Neural progenitor cell (in vitro differentiated cells): ENCODE data around the gene CTDP1. TPM values are rescaled to one million over a fixed set of nuclear protein-coding genes. Genes with fewer than 3 reads are reported as not detected.
A peak's percentile ranks its signal among the peaks of the same experiment; 100 is the strongest.
"Not testable (repeated sequence)": the region's sequence is repeated elsewhere in the genome, so short reads cannot be mapped to it uniquely, and the experiment has no call there.

Experiments used
- DNase-seq: peaks from one replicate; pipeline ENCODE4 v3.0.0-alpha.2; 2016; ENCODE audit warnings: low spot score
- H2AFZ ChIP-seq: fragments of 200-600 bp; sonication (generic); replicated peaks from 2 replicates; pipeline ENCODE4 v1.6.1; 2016; ENCODE audit warnings: antibody characterized with exemption
- H3F3A ChIP-seq: fragments of 200-600 bp; sonication (generic); 2 replicates; pipeline ENCODE4 v1.6.1; 2016; ENCODE audit warnings: antibody characterized with exemption, low read depth
- H3K27ac ChIP-seq: fragments of 200-600 bp; sonication (generic); 2 replicates; pipeline ENCODE4 v1.5.1; 2016; ENCODE audit warnings: mild to moderate bottlenecking
- H3K27me3 ChIP-seq: fragments of 200-600 bp; sonication (generic); 2 replicates; pipeline ENCODE4 v1.6.1; 2016; ENCODE audit warnings: mild to moderate bottlenecking, moderate library complexity
- H3K36me3 ChIP-seq: fragments of 200-600 bp; sonication (generic); 2 replicates; pipeline ENCODE4 v1.5.1; 2016
- H3K4me1 ChIP-seq: fragments of 200-600 bp; sonication (generic); 2 replicates; pipeline ENCODE4 v1.6.1; 2016; ENCODE audit warnings: mixed run types
- H3K4me2 ChIP-seq: fragments of 200-600 bp; sonication (generic); 2 replicates; pipeline ENCODE4 v1.6.1; 2016
- H3K4me3 ChIP-seq: fragments of 200-600 bp; sonication (generic); 2 replicates; pipeline ENCODE4 v1.5.1; 2016
- H3K79me2 ChIP-seq: fragments of 200-600 bp; sonication (generic); 2 replicates; pipeline ENCODE4 v1.6.1; 2016; ENCODE audit warnings: low read depth
- H3K9ac ChIP-seq: fragments of 200-600 bp; sonication (generic); 2 replicates; pipeline ENCODE4 v1.6.1; 2016
- H3K9me3 ChIP-seq: fragments of 200-600 bp; sonication (generic); 2 replicates; pipeline ENCODE4 v1.5.1; 2016; ENCODE audit warnings: low read depth
- H4K20me1 ChIP-seq: fragments of 200-600 bp; sonication (generic); 2 replicates; pipeline ENCODE4 v1.6.1; 2016; ENCODE audit warnings: low read depth
- H3K27ac Mint-ChIP-seq: 3 replicates; pipeline ENCODE4 v1.8.0; 2021; ENCODE audit warnings: mixed read lengths
- H3K27me3 Mint-ChIP-seq: 2 replicates; pipeline ENCODE4 v1.8.0; 2022; ENCODE audit warnings: low read depth, mild to moderate bottlenecking, inconsistent platforms, moderate library complexity, mixed read lengths; ENCODE audit not compliant: insufficient read depth
- H3K36me3 Mint-ChIP-seq: 3 replicates; pipeline ENCODE4 v1.8.0; 2021; ENCODE audit warnings: mixed read lengths
- H3K4me1 Mint-ChIP-seq: 3 replicates; pipeline ENCODE4 v1.8.0; 2021; ENCODE audit warnings: mixed read lengths
- H3K4me3 Mint-ChIP-seq: 3 replicates; pipeline ENCODE4 v1.8.0; 2021; ENCODE audit warnings: mild to moderate bottlenecking, moderate library complexity, mixed read lengths
- H3K9me3 Mint-ChIP-seq: 3 replicates; pipeline ENCODE4 v1.8.0; 2020; ENCODE audit warnings: mixed read lengths
- EZH2 ChIP-seq: fragments of 200-600 bp; sonication (generic); IDR thresholded peaks from 2 replicates; pipeline ENCODE4 v1.6.1; 2017; ENCODE audit warnings: antibody characterized with exemption, mild to moderate bottlenecking, moderate library complexity
- EZH2phosphoT487 ChIP-seq: fragments of 200-600 bp; sonication (generic); IDR thresholded peaks from 2 replicates; pipeline ENCODE4 v1.6.1; 2017; ENCODE audit warnings: antibody characterized with exemption
- total RNA-seq: library from RNA; depleted of rRNA; stranded (reverse); fragments of >200 nt; gene quantifications from 2 replicates; pipeline ENCODE4 v1.2.3, GENCODE V29; 2015; ENCODE audit warnings: low replicate concordance
- TF ChIP-seq, protein P1 (sequence below): fragments of 200-600 bp; sonication (generic); IDR thresholded peaks from 2 replicates; pipeline ENCODE4 v1.5.1; 2017; ENCODE audit warnings: antibody characterized with exemption, mild to moderate bottlenecking

Gene CTDP1
- total RNA-seq, 1 donor from 2014 or later = 11.8 TPM

DNA sequence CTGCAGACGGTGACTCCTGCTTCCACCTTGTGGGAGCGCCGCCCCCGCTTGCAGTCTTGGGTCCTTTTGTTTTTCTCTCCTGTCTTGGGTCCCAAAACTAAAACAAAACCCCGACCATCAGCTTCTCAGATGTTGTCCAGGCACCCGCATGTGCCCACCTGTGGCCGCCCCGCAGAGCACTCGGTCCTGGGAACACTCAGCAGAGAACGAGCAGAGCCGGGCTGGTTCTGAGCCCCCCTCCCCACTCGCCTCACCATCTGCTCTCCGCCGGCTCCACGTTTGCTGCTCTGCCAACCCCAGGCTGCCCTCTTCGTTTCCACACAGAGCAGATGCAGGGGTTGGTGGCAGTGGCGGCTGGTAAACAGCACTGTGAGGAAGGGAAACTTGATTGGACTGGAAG, 38.5 kb downstream of the CTDP1 start:
- Histone ChIP-seq H3F3A (no peaks in the 10 kb centered on the region), H3K9ac (no peak overlapping the region), H3K36me3 (no peaks in the 10 kb centered on the region), H3K4me3 (no peak overlapping the region), H3K27me3 (no peaks in the 10 kb centered on the region), H3K9me3 (no peaks in the 10 kb centered on the region), H3K4me2 (no peak overlapping the region), H2AFZ (no peak overlapping the region), H4K20me1 (no peaks in the 10 kb centered on the region), H3K27ac (no peak overlapping the region), H3K79me2 (no peaks in the 10 kb centered on the region), H3K4me1 (no peaks in the 10 kb centered on the region)
- H3K36me3 Mint-ChIP-seq = peaks cover 20% of the 10 kb centered on the region
- no peak for DNase-seq
- peaks cover 4% of the 10 kb centered on the region for H3K27me3 Mint-ChIP-seq
- no peak overlapping the region for H3K27ac Mint-ChIP-seq
- TF ChIP-seq, protein P1, sequence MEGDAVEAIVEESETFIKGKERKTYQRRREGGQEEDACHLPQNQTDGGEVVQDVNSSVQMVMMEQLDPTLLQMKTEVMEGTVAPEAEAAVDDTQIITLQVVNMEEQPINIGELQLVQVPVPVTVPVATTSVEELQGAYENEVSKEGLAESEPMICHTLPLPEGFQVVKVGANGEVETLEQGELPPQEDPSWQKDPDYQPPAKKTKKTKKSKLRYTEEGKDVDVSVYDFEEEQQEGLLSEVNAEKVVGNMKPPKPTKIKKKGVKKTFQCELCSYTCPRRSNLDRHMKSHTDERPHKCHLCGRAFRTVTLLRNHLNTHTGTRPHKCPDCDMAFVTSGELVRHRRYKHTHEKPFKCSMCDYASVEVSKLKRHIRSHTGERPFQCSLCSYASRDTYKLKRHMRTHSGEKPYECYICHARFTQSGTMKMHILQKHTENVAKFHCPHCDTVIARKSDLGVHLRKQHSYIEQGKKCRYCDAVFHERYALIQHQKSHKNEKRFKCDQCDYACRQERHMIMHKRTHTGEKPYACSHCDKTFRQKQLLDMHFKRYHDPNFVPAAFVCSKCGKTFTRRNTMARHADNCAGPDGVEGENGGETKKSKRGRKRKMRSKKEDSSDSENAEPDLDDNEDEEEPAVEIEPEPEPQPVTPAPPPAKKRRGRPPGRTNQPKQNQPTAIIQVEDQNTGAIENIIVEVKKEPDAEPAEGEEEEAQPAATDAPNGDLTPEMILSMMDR = no peak
- TF ChIP-seq EZH2phosphoT487 (no peak), EZH2 (no peak)
- H3K4me1 Mint-ChIP-seq = no peaks in the 10 kb centered on the region
- no peak overlapping the region for H3K4me3 Mint-ChIP-seq
- H3K9me3 Mint-ChIP-seq = no peaks in the 10 kb centered on the region

DNA sequence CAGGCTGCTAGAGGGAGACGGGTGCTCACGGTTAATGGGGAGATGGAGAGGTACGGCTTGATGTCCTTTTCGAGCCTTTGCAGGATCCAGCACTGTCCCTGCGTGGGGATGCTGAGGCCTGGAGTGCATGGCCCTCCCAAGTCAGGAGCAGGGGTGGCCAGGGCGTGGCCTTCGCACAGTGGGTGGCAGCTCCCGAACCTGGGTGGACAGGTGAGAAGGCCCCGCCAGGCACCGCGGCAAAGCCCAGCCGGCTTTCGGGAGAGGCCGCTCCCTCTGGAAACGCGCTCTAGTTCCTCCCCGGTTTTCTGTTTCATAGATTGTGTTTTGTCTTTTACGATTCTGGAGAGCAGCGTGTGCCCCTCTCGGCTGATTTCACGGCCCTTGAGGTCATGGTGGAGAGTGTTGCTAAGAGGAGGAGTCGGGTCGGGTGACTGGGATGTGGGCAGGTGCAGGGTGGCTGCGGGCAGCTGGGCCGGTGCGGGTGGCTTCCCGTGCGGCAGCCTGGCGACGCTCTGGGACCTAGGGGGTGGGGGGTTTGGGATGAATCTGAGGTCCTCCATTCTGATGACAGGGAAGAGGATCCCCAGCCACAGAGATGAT, 39.4 kb downstream of the CTDP1 start:
- no peaks in the 10 kb centered on the region for H3K79me2 ChIP-seq
- H3K4me1 ChIP-seq = no peaks in the 10 kb centered on the region
- DNase-seq = no peak
- H3F3A ChIP-seq = no peaks in the 10 kb centered on the region
- no peak overlapping the region for H3K4me3 ChIP-seq
- Mint-ChIP-seq H3K4me1 (no peaks in the 10 kb centered on the region), H3K9me3 (no peaks in the 10 kb centered on the region), H3K27ac (peak overlapping the region; percentile 81), H3K36me3 (peaks cover 27% of the 10 kb centered on the region), H3K27me3 (peaks cover 5% of the 10 kb centered on the region), H3K4me3 (peak overlapping the region; percentile 69)
- H4K20me1 ChIP-seq = no peaks in the 10 kb centered on the region
- no peak overlapping the region for H3K4me2 ChIP-seq
- H3K27ac ChIP-seq = no peak overlapping the region
- H3K9me3 ChIP-seq = no peaks in the 10 kb centered on the region
- H3K36me3 ChIP-seq = no peaks in the 10 kb centered on the region
- no peak overlapping the region for H2AFZ ChIP-seq
- H3K9ac ChIP-seq = no peak overlapping the region
- TF ChIP-seq EZH2phosphoT487 (no peak), EZH2 (no peak)
- TF ChIP-seq, protein P1 = no peak
- H3K27me3 ChIP-seq = no peaks in the 10 kb centered on the region

DNA sequence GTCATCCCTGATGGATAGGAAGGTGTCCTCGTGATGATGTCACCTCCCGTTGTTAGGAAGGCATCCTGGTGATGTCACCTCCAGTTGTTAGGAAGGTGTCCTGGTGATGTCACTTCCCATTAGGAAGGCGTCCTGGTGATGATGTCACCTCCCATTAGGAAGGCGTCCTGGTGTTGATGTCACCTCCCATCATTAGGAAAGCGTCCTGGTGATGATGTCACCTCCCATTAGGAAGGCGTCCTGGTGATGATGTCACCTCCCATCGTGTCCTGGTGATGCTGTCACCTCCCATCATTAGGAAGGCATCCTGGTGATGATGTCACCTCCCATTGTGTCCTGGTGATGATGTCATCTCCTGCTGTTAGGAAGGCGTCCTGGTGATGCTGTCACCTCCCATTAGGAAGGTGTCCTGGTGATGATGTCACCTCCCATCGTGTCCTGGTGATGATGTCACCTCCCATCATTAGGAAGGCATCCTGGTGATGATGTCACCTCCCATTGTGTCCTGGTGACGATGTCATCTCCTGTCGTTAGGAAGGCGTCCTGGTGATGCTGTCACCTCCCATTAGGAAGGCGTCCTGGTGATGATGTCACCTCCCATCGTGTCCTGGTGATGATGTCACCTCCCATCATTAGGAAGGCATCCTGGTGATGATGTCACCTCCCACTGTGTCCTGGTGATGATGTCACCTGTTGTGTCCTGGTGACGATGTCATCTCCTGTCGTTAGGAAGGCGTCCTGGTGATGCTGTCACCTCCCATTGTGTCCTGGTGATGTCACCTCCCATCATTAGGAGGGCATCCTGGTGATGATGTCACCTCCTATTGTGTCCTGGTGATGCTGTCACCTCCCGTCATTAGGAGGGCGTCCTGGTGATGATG, 40.1 kb downstream of the CTDP1 start:
- H3K27me3 Mint-ChIP-seq, H2AFZ ChIP-seq, H3K36me3 ChIP-seq, H3K27ac Mint-ChIP-seq, H3K27ac ChIP-seq, H3K4me3 ChIP-seq, DNase-seq, H3K9me3 ChIP-seq, H3K27me3 ChIP-seq, H3K4me1 Mint-ChIP-seq, H3K4me1 ChIP-seq, H3K4me2 ChIP-seq, H4K20me1 ChIP-seq, H3K9me3 Mint-ChIP-seq, H3K9ac ChIP-seq, H3F3A ChIP-seq, H3K79me2 ChIP-seq: not testable (repeated sequence)
- Mint-ChIP-seq H3K36me3 (peaks cover 33% of the 10 kb centered on the region), H3K4me3 (peak overlapping the region; percentile 69)

DNA sequence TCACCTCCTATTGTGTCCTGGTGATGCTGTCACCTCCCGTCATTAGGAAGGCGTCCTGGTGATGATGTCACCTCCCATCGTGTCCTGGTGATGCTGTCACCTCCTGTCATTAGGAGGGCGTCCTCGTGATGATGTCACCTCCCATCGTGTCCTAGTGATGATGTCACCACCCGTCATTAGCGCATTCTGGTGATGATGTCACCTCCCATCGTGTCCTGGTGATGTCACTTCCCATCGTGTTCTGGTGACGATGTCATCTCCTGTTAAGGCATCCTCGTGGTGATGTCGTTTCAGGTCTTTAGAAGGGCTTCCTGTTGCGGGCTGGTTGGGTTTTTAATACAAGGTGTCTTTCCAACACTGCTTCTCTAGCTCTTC, 40.7 kb downstream of the CTDP1 start:
- Mint-ChIP-seq H3K9me3 (no peaks in the 10 kb centered on the region), H3K27me3 (peaks cover 5% of the 10 kb centered on the region), H3K4me1 (no peaks in the 10 kb centered on the region), H3K4me3 (no peak overlapping the region), H3K36me3 (peaks cover 38% of the 10 kb centered on the region), H3K27ac (no peak overlapping the region)
- no peaks in the 10 kb centered on the region for H3K79me2 ChIP-seq
- no peaks in the 10 kb centered on the region for H3K36me3 ChIP-seq
- no peaks in the 10 kb centered on the region for H3K4me1 ChIP-seq
- TF ChIP-seq, protein P1 = no peak
- no peak for TF ChIP-seq EZH2
- no peak for TF ChIP-seq EZH2phosphoT487
- no peaks in the 10 kb centered on the region for H3F3A ChIP-seq
- no peak overlapping the region for H3K4me2 ChIP-seq
- no peak overlapping the region for H3K27ac ChIP-seq
- H2AFZ ChIP-seq = no peak overlapping the region
- no peak overlapping the region for H3K4me3 ChIP-seq
- no peaks in the 10 kb centered on the region for H4K20me1 ChIP-seq
- no peaks in the 10 kb centered on the region for H3K9me3 ChIP-seq
- no peak for DNase-seq
- H3K9ac ChIP-seq = no peak overlapping the region
- H3K27me3 ChIP-seq = no peaks in the 10 kb centered on the region
